PC-3 (cell line): ENCODE measurements around the gene COL2A1.

Experiments
- EZH2 ChIP-seq: fragments of 300-600 bp; sonication (generic); IDR thresholded peaks from one replicate; pipeline ENCODE4 v1.6.1; 2017; ENCODE audit warnings: antibody characterized with exemption, mild to moderate bottlenecking, low read length; ENCODE audit not compliant: unreplicated experiment
- TF ChIP-seq, protein P1 (sequence below): fragments of 300-600 bp; sonication (generic); conservative IDR thresholded peaks from 2 replicates; pipeline ENCODE4 v1.5.1; 2017; ENCODE audit warnings: antibody characterized with exemption, low read depth, mild to moderate bottlenecking, low read length

DNA sequence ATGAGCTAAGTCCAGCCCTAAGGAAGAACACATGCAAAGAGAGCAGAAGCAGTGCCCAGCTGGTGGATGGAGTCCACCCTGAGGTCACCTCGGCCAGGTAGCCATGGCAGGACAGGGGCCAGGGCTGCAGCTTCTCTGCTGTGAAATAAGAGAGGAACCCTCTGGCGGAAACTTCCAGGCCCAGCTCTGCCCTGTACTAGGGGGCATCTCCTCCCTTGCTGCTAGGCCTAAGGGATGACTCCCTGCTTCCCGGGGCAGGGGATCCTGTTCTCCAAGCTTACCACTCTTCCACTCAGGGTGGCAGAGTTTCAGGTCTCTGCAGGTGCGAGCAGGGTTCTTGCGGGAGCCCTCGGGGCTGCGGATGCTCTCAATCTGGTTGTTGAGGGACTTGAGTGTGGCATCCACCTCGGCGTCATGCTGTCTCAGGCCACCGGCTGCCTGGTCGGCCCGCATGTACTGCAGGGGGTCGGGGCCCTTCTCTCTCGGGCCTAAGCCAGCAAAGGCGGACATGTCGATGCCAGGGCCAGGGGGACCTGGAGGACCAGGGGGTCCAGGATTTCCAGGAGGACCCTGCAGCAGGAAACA, 29.1 kb downstream of the COL2A1 start:
- TF ChIP-seq, protein P1, sequence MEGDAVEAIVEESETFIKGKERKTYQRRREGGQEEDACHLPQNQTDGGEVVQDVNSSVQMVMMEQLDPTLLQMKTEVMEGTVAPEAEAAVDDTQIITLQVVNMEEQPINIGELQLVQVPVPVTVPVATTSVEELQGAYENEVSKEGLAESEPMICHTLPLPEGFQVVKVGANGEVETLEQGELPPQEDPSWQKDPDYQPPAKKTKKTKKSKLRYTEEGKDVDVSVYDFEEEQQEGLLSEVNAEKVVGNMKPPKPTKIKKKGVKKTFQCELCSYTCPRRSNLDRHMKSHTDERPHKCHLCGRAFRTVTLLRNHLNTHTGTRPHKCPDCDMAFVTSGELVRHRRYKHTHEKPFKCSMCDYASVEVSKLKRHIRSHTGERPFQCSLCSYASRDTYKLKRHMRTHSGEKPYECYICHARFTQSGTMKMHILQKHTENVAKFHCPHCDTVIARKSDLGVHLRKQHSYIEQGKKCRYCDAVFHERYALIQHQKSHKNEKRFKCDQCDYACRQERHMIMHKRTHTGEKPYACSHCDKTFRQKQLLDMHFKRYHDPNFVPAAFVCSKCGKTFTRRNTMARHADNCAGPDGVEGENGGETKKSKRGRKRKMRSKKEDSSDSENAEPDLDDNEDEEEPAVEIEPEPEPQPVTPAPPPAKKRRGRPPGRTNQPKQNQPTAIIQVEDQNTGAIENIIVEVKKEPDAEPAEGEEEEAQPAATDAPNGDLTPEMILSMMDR: no peak
- TF ChIP-seq EZH2: no peak
